ENCODE results near the gene CDK14.
"Not testable (repeated sequence)": the region's sequence is repeated elsewhere in the genome, so short reads cannot be mapped to it uniquely, and the experiment has no call there.

The CDK14 gene

GRCh38 chr7:90618876-90619275 lies 22.8 kb downstream of the CDK14 start:
- H3K4me1 ChIP-seq (ENCODE audit: control insufficient read depth, insufficient read depth, low read length): peaks cover 22% of the 10 kb centered on the region
- no peak overlapping the region for H3K4me3 ChIP-seq (ENCODE audit: low read depth, low read length)

DNA sequence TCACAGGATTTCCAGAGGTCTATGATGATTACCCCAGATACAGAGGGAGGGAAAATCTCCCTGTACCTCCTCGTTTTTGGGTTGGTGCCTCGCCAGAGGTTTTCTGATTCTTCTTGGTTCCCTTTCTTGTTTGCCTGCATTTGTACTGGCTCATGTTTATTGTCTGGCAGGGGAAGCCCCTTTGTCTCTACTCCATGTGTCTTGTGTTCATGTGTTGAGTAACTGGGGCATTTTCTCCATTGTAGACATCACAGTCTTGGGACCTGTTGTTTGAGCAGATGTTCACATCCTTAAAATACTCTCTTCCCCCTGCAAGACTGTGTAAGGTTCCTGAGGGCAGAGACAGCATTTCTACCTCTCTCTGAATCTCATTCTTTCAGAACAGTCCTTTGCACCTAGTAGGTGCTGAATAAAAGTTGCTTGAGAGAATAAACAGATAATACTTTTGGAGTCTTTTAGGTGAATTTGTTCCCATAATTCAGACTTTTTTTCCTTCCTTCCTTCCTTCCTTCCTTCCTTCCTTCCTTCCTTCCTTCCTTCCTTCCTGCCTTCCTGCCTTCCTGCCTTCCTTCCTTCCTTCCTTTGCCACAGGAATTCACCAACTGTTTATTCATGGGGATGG lies 25.1 kb downstream of the CDK14 start:
- H3K4me3 ChIP-seq (ENCODE audit: low read depth, low read length): no peak overlapping the region
- H3K36me3 ChIP-seq (ENCODE audit: control insufficient read depth, insufficient read depth, low read length): no peaks in the 10 kb centered on the region

More at GRCh38 chr7:90618876-90619275, 22.8 kb downstream of the CDK14 start:
- Histone ChIP-seq H3K36me3 (ENCODE audit: control insufficient read depth, insufficient read depth, low read length) (no peaks in the 10 kb centered on the region), H3K9me3 (ENCODE audit: control insufficient read depth, insufficient read depth, low read length) (no peaks in the 10 kb centered on the region), H3K27me3 (ENCODE audit: control insufficient read depth, insufficient read depth, low read length) (peaks cover 8% of the 10 kb centered on the region), H3K9ac (ENCODE audit: low read depth, low read length) (no peak overlapping the region)

GRCh38 chr7:90621747-90622140 lies 25.6 kb downstream of the CDK14 start:
- Histone ChIP-seq H3K9me3 (ENCODE audit: control insufficient read depth, insufficient read depth, low read length) (no peaks in the 10 kb centered on the region), H3K4me3 (ENCODE audit: low read depth, low read length) (no peak overlapping the region), H3K9ac (ENCODE audit: low read depth, low read length) (no peak overlapping the region), H3K27me3 (ENCODE audit: control insufficient read depth, insufficient read depth, low read length) (peaks cover 8% of the 10 kb centered on the region), H3K36me3 (ENCODE audit: control insufficient read depth, insufficient read depth, low read length) (no peaks in the 10 kb centered on the region), H3K4me1 (ENCODE audit: control insufficient read depth, insufficient read depth, low read length) (peaks cover 36% of the 10 kb centered on the region)

More for the DNA sequence above, 25.1 kb downstream of the CDK14 start:
- peaks cover 8% of the 10 kb centered on the region for H3K27me3 ChIP-seq (ENCODE audit: control insufficient read depth, insufficient read depth, low read length)
- H3K9ac ChIP-seq (ENCODE audit: low read depth, low read length): no peak overlapping the region
- no peaks in the 10 kb centered on the region for H3K9me3 ChIP-seq (ENCODE audit: control insufficient read depth, insufficient read depth, low read length)
- H3K4me1 ChIP-seq (ENCODE audit: control insufficient read depth, insufficient read depth, low read length): peaks cover 32% of the 10 kb centered on the region

DNA sequence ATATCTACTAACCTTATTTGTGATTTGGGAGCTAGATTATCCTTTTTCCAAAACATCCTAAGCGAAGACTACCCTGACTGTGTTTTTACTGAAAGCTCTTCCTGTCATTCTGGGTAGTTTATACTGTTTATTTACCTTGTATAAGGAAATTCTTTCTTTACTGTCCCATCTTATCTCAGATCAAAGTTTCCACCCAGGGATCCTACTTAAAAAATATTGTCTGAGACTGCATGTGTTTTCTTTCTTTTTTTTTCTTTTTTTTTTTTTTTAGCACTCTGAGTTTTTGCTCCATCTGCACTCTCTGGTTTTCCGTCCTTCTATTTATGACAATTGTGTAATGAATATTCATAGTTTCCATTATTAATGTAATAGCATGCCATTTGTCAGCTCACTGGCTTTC lies 26.5 kb downstream of the CDK14 start:
- H3K27me3 ChIP-seq (ENCODE audit: control insufficient read depth, insufficient read depth, low read length): peaks cover 8% of the 10 kb centered on the region
- H3K9me3 ChIP-seq (ENCODE audit: control insufficient read depth, insufficient read depth, low read length): no peaks in the 10 kb centered on the region
- H3K4me3 ChIP-seq (ENCODE audit: low read depth, low read length): no peak overlapping the region
- peaks cover 37% of the 10 kb centered on the region for H3K4me1 ChIP-seq (ENCODE audit: control insufficient read depth, insufficient read depth, low read length)
- H3K36me3 ChIP-seq (ENCODE audit: control insufficient read depth, insufficient read depth, low read length): no peaks in the 10 kb centered on the region
- H3K9ac ChIP-seq (ENCODE audit: low read depth, low read length): no peak overlapping the region

DNA sequence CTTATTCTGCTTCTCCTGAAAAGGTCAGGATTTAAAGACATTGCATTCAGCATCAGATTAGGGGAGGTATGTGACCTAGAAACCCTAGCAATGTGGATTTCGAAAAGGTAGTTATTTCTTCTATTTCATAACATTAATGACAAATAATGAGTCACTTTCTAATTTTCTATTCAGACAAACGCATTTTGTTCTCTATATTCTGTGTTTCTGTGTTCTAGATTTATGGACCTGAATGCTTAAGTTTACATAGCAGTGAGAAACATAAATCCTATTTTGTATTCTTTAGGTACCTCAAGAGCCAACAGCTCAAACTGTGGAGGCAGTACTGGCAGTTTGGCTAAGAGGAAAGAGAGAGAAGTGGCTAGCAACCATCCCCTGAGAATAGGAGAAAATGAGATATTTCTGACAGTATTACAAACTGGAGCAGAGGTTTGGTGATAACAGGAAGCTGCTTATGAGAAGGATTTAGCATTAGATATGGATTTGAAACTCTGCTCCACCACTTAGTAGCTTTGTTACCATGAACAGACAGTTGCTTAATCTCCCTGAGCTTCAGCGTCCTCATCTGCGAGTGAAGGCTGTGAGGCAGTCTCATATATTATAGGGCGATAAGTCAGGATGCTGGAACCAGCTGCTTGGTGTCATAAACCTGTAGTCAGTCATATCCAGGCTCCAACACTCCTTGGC lies 28.2 kb downstream of the CDK14 start:
- Histone ChIP-seq H3K9me3 (ENCODE audit: control insufficient read depth, insufficient read depth, low read length) (no peaks in the 10 kb centered on the region), H3K4me3 (ENCODE audit: low read depth, low read length) (no peak overlapping the region), H3K9ac (ENCODE audit: low read depth, low read length) (no peak overlapping the region), H3K27me3 (ENCODE audit: control insufficient read depth, insufficient read depth, low read length) (peaks cover 8% of the 10 kb centered on the region), H3K36me3 (ENCODE audit: control insufficient read depth, insufficient read depth, low read length) (no peaks in the 10 kb centered on the region), H3K4me1 (ENCODE audit: control insufficient read depth, insufficient read depth, low read length) (peaks cover 29% of the 10 kb centered on the region)

DNA sequence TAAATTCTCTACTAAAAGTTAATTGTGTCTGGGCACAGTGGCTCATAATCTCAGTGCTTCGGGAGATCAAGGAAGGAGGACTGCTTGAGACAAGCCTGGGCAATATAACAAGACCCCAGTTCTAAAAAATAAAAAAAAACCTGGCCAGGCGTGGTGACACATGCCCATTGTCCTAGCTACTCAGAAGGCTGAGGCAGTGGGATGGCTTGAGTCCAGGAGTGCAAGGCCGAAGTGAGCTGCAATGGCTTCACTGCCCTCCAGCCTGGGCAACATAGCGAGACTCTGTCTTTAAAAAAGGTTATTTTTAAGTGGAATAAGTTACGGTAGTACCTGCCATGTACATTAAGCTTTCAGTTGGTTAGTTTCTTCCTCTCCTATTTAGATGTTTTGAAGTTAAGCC lies 28.9 kb downstream of the CDK14 start:
- Histone ChIP-seq H3K4me1 (ENCODE audit: control insufficient read depth, insufficient read depth, low read length) (peaks cover 29% of the 10 kb centered on the region), H3K36me3 (ENCODE audit: control insufficient read depth, insufficient read depth, low read length) (no peaks in the 10 kb centered on the region), H3K4me3 (ENCODE audit: low read depth, low read length) (no peak overlapping the region), H3K9me3 (ENCODE audit: control insufficient read depth, insufficient read depth, low read length) (no peaks in the 10 kb centered on the region), H3K9ac (ENCODE audit: low read depth, low read length) (no peak overlapping the region), H3K27me3 (ENCODE audit: control insufficient read depth, insufficient read depth, low read length) (peaks cover 8% of the 10 kb centered on the region)

DNA sequence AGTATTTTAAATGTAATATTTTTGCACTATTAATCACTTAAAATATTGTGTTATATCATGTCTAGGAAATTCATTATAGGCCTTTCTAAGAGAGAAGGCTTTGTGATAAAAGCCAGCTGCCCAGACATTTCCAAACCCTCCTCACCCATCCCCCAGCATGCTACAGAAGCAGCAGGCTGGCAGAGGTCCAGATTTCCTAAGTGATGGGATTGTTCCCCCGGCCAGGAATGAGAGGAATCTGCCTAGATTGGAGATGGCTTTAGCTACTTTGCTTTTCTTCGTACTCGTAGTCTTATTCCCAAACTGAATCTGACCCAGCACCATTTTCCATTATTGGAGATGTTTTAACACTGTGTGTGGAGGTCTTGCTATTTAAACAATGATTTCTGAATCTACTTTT lies 29.4 kb downstream of the CDK14 start:
- Histone ChIP-seq H3K4me3 (ENCODE audit: low read depth, low read length) (no peak overlapping the region), H3K4me1 (ENCODE audit: control insufficient read depth, insufficient read depth, low read length) (peaks cover 27% of the 10 kb centered on the region), H3K9ac (ENCODE audit: low read depth, low read length) (no peak overlapping the region), H3K27me3 (ENCODE audit: control insufficient read depth, insufficient read depth, low read length) (peaks cover 4% of the 10 kb centered on the region), H3K36me3 (ENCODE audit: control insufficient read depth, insufficient read depth, low read length) (no peaks in the 10 kb centered on the region), H3K9me3 (ENCODE audit: control insufficient read depth, insufficient read depth, low read length) (no peaks in the 10 kb centered on the region)

GRCh38 chr7:90626013-90626412 lies 29.9 kb downstream of the CDK14 start:
- no peak overlapping the region for H3K4me3 ChIP-seq (ENCODE audit: low read depth, low read length)
- H3K36me3 ChIP-seq (ENCODE audit: control insufficient read depth, insufficient read depth, low read length): no peaks in the 10 kb centered on the region
- H3K9ac ChIP-seq (ENCODE audit: low read depth, low read length): no peak overlapping the region
- H3K27me3 ChIP-seq (ENCODE audit: control insufficient read depth, insufficient read depth, low read length): no peaks in the 10 kb centered on the region
- no peaks in the 10 kb centered on the region for H3K9me3 ChIP-seq (ENCODE audit: control insufficient read depth, insufficient read depth, low read length)
- H3K4me1 ChIP-seq (ENCODE audit: control insufficient read depth, insufficient read depth, low read length): peaks cover 23% of the 10 kb centered on the region

DNA sequence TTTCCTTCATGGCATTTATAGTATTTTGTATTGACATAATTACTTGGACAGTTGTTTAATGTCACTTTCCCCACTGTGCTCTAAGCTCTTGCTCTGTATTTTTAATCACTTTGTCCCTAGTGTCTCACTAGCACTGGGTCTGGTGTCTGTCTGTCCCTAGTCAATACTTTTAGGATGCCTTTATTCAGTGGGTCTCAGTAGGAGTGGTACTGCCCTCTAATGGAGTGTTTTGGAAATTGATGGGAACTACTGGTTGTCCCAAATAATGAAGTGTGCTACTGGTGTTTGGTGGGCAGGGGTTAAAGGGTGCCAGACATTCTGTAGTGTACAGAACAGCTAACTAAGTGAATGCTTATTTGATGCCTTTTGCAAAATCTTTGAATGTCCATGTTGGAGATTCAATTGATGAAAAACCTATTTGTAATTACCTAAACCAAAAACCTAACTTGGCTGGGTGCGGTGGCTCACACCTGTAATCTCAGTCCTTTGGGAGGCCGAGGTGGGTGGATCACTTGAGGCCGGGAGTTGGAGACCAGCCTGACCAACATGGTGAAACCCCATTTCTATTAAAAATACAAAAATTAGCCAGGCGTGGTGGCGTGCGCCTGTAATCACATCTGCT lies 33.3 kb downstream of the CDK14 start:
- Histone ChIP-seq H3K36me3 (ENCODE audit: control insufficient read depth, insufficient read depth, low read length) (no peaks in the 10 kb centered on the region), H3K9me3 (ENCODE audit: control insufficient read depth, insufficient read depth, low read length) (no peaks in the 10 kb centered on the region), H3K27me3 (ENCODE audit: control insufficient read depth, insufficient read depth, low read length) (no peaks in the 10 kb centered on the region), H3K9ac (ENCODE audit: low read depth, low read length) (no peak overlapping the region), H3K4me1 (ENCODE audit: control insufficient read depth, insufficient read depth, low read length) (peaks cover 10% of the 10 kb centered on the region), H3K4me3 (ENCODE audit: low read depth, low read length) (no peak overlapping the region)

- no peaks in the 10 kb centered on the region for H3K27me3 ChIP-seq (ENCODE audit: control insufficient read depth, insufficient read depth, low read length)
- H3K9me3 ChIP-seq (ENCODE audit: control insufficient read depth, insufficient read depth, low read length): no peaks in the 10 kb centered on the region
- peaks cover 3% of the 10 kb centered on the region for H3K4me1 ChIP-seq (ENCODE audit: control insufficient read depth, insufficient read depth, low read length)
- no peaks in the 10 kb centered on the region for H3K36me3 ChIP-seq (ENCODE audit: control insufficient read depth, insufficient read depth, low read length)
- H3K4me3 ChIP-seq (ENCODE audit: low read depth, low read length): no peak overlapping the region
- no peak overlapping the region for H3K9ac ChIP-seq (ENCODE audit: low read depth, low read length)
Observed at GRCh38 chr7:90631502-90631901, 35.4 kb downstream of the CDK14 start.

DNA sequence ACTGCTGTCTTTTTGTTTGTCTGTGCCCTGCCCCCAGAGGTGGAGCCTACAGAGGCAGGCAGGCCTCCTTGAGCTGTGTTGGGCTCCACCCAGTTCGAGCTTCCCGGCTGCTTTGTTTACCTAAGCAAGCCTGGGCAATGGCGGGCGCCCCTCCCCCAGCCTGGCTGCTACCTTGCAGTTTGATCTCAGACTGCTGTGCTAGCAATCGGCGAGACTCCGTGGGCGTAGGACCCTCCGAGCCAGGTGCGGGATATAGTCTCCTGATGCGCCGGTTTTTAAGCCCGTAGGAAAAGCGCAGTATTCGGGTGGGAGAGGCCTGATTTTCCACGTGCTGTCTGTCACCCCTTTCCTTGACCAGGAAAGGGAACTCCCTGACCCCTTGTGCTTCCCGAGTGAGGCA lies 43.6 kb downstream of the CDK14 start:
- not testable (repeated sequence) for H3K9me3 ChIP-seq (ENCODE audit: control insufficient read depth, insufficient read depth, low read length); H3K36me3 ChIP-seq (ENCODE audit: control insufficient read depth, insufficient read depth, low read length); H3K4me1 ChIP-seq (ENCODE audit: control insufficient read depth, insufficient read depth, low read length); H3K27me3 ChIP-seq (ENCODE audit: control insufficient read depth, insufficient read depth, low read length); H3K9ac ChIP-seq (ENCODE audit: low read depth, low read length)
- peak overlapping the region; percentile 35 for H3K4me3 ChIP-seq (ENCODE audit: low read depth, low read length)

- H3K4me1 ChIP-seq (ENCODE audit: control insufficient read depth, insufficient read depth, low read length): peaks cover 3% of the 10 kb centered on the region
- H3K36me3 ChIP-seq (ENCODE audit: control insufficient read depth, insufficient read depth, low read length): no peaks in the 10 kb centered on the region
- H3K27me3 ChIP-seq (ENCODE audit: control insufficient read depth, insufficient read depth, low read length): no peaks in the 10 kb centered on the region
- no peaks in the 10 kb centered on the region for H3K9me3 ChIP-seq (ENCODE audit: control insufficient read depth, insufficient read depth, low read length)
- no peak overlapping the region for H3K4me3 ChIP-seq (ENCODE audit: low read depth, low read length)
- H3K9ac ChIP-seq (ENCODE audit: low read depth, low read length): no peak overlapping the region
Observed at GRCh38 chr7:90642978-90643377, 46.9 kb downstream of the CDK14 start.

Data from iPS-15b (cell line).